B cell (primary cell): ENCODE results near the gene SERPINB12. TPM values are rescaled to one million over a fixed set of nuclear protein-coding genes. Genes with fewer than 3 reads are reported as not detected.

Experiments
- ATAC-seq: fragments of 200-7000 bp; cut with Tn5 transposase; one replicate; pipeline ENCODE4 v1.10.0; 2021; ENCODE audit warnings: low read depth, mild to moderate bottlenecking, moderate number of reproducible peaks, moderate library complexity
- CTCF ChIA-PET: fragments of 350-600 bp; sonication (Branson Sonifier 250); formaldehyde crosslinking; loops from one replicate; lab custom pipeline; 2021; ENCODE audit warnings: antibody characterized with exemption, inconsistent platforms; lab: Charles Lee
- POLR2A ChIA-PET: fragments of 350-600 bp; sonication (Branson Sonifier 250); formaldehyde crosslinking; loops from one replicate; lab custom pipeline; 2021; ENCODE audit warnings: antibody characterized with exemption; lab: Charles Lee
- DNase-seq: peaks from one replicate; pipeline ENCODE4 v3.0.0; 2013
- H2AFZ ChIP-seq: 2 replicates; pipeline ENCODE4 v1.6.1; 2012; ENCODE audit warnings: mild to moderate bottlenecking, low read depth, low read length; ENCODE audit not compliant: insufficient read depth, poor library complexity, severe bottlenecking
- H3K27ac ChIP-seq, 2 donors: 1 replicate in 1 of 2; 2 replicates in 1 of 2; pipeline ENCODE4 v1.5.1; 2012 to 2013; ENCODE audit warnings: low read length in 2 of 2, mild to moderate bottlenecking in 2 of 2, moderate library complexity in 1 of 2
- H3K27me3 ChIP-seq, 4 experiments: fragments of 200-600 bp in 1 of 4; sonication (generic) in 1 of 4; replicated peaks in 1 of 4; 1 replicate in 2 of 4; 2 replicates in 2 of 4; pipeline versions ENCODE4 v1.6.1 to v1.7.0; 2013 to 2016; ENCODE audit warnings: low read length in 3 of 4, mild to moderate bottlenecking in 2 of 4, mixed read lengths in 1 of 4, moderate library complexity in 1 of 4; ENCODE audit not compliant: insufficient read depth in 4 of 4, control insufficient read depth in 3 of 4; ENCODE audit errors: control extremely low read depth in 1 of 4
- H3K36me3 ChIP-seq, 2 experiments: replicated peaks in 1 of 2; 1 replicate in 1 of 2; 2 replicates in 1 of 2; pipeline versions ENCODE4 v1.6.1 to v1.7.1; 2013; ENCODE audit warnings: low read length in 1 of 2; ENCODE audit not compliant: insufficient read depth in 2 of 2, control insufficient read depth in 1 of 2; ENCODE audit errors: control extremely low read depth in 1 of 2, extremely low read depth in 1 of 2
- H3K4me1 ChIP-seq, 2 donors: fragments of 200-600 bp in 1 of 2; sonication (generic) in 1 of 2; 1 replicate in 1 of 2; 2 replicates in 1 of 2; pipeline versions ENCODE4 v1.5.1 to v1.6.1; 2013 to 2017; ENCODE audit warnings: low read length in 2 of 2; ENCODE audit not compliant: control insufficient read depth in 2 of 2, insufficient read depth in 2 of 2
- H3K4me2 ChIP-seq: replicated peaks from 2 replicates; pipeline ENCODE3; 2012; ENCODE audit warnings: mild to moderate bottlenecking, low read depth, low read length; ENCODE audit not compliant: poor library complexity, severe bottlenecking
- H3K4me3 ChIP-seq, 5 experiments: fragments of 200-600 bp in 1 of 5; sonication (generic) in 1 of 5; 1 replicate in 3 of 5; 2 replicates in 2 of 5; pipeline versions ENCODE4 v1.5.1 to v1.7.0; 2011 to 2016; ENCODE audit warnings: low read length in 4 of 5, mild to moderate bottlenecking in 4 of 5, low read depth in 2 of 5, control low read depth in 1 of 5, moderate library complexity in 1 of 5; ENCODE audit not compliant: insufficient read depth in 1 of 5; ENCODE audit errors: control extremely low read depth in 1 of 5, extremely low read depth in 1 of 5
- H3K79me2 ChIP-seq: fragments of 200-600 bp; sonication (generic); one replicate; pipeline ENCODE4 v1.6.0; 2016; ENCODE audit warnings: low read length; ENCODE audit not compliant: control insufficient read depth, insufficient read depth
- H3K9ac ChIP-seq: fragments of 200-600 bp; sonication (generic); 2 replicates; pipeline ENCODE4 v1.6.1; 2017; ENCODE audit warnings: mild to moderate bottlenecking, low read length, moderate library complexity
- H3K9me3 ChIP-seq, 3 donors: one replicate each; pipeline versions ENCODE4 v1.6.1 to v1.7.1; 2013; ENCODE audit warnings: low read length in 2 of 3; ENCODE audit not compliant: control insufficient read depth in 2 of 3, insufficient read depth in 1 of 3; ENCODE audit errors: control extremely low read depth in 1 of 3
- H4K20me1 ChIP-seq: 2 replicates; pipeline ENCODE4 v1.6.0; 2012; ENCODE audit warnings: mild to moderate bottlenecking, low read length; ENCODE audit not compliant: insufficient read depth, control insufficient read depth, poor library complexity, severe bottlenecking
- H3K27ac Mint-ChIP-seq: one replicate; pipeline ENCODE4 v1.8.0; 2021; ENCODE audit warnings: mixed read lengths
- H3K27me3 Mint-ChIP-seq: one replicate; pipeline ENCODE4 v1.8.0; 2021; ENCODE audit warnings: mixed read lengths
- H3K4me1 Mint-ChIP-seq: one replicate; pipeline ENCODE4 v1.8.0; 2021; ENCODE audit warnings: mixed read lengths
- H3K4me3 Mint-ChIP-seq: one replicate; pipeline ENCODE4 v1.8.0; 2021; ENCODE audit warnings: mixed read lengths
- H3K9me3 Mint-ChIP-seq: one replicate; pipeline ENCODE4 v1.8.0; 2022; ENCODE audit warnings: mixed read lengths; ENCODE audit not compliant: insufficient read depth
- CTCF ChIP-seq: fragments of 200-600 bp; IDR thresholded peaks from one replicate; pipeline ENCODE4 v1.8.0; 2022; ENCODE audit warnings: antibody characterized with exemption, mild to moderate bottlenecking
- EZH2 ChIP-seq: IDR thresholded peaks from 2 replicates; pipeline ENCODE4 v1.6.1; 2012; ENCODE audit warnings: borderline replicate concordance, low read depth, mild to moderate bottlenecking, moderate library complexity, low read length; ENCODE audit not compliant: insufficient read depth, poor library complexity, severe bottlenecking
- WGBS: methylation state at CpG from one replicate; pipeline ENCODE4 v1.1.5; 2013; ENCODE audit warnings: missing lambda C conversion rate; ENCODE audit not compliant: insufficient coverage; 5-methylcytosine and 5-hydroxymethylcytosine counted together
- intact Hi-C: fragments of 100-400 bp; cut with micrococcal nuclease; formaldehyde crosslinking; loops from one replicate; pipeline ENCODE4 v1.10.0; 2022
- polyA plus RNA-seq: library from polyadenylated mRNA; depleted of rRNA; stranded (reverse); fragments of >200 nt; gene quantifications from 2 replicates; pipeline ENCODE4 v1.2.3, GENCODE V29; 2012
- total RNA-seq, 2 donors: library from RNA; stranded (reverse); fragments of 120-200 nt in 1 of 2; gene quantifications; 1 replicate in 1 of 2; 2 replicates in 1 of 2; pipeline versions ENCODE4 v1.2.3 to v1.2.4, GENCODE V29; 2013 to 2022

The SERPINB12 gene
- total and polyA plus RNA-seq, 2 donors (not counting 1 experiment from before 2014, with no cell fraction given): not detected

- CTCF ChIA-PET: no interaction called here
- H3K4me1 Mint-ChIP-seq: peaks cover 15% of the 10 kb centered on the region
- ATAC-seq: no peak
Measured at GRCh38 chr18:63564561-63564960, 22.4 kb downstream of the SERPINB12 start.

GRCh38 chr18:63567276-63567675 lies 25.1 kb downstream of the SERPINB12 start:
- TF ChIP-seq EZH2: no peak
- no peak for TF ChIP-seq CTCF
- Mint-ChIP-seq H3K27me3 (peaks cover 23% of the 10 kb centered on the region), H3K4me1 (peaks cover 6% of the 10 kb centered on the region), H3K4me3 (no peak overlapping the region), H3K9me3 (no peaks in the 10 kb centered on the region), H3K27ac (no peak overlapping the region)
- Histone ChIP-seq H3K9me3 (no peaks in the 10 kb centered on the region), H3K9ac (no peak overlapping the region), H3K27me3 (peaks cover 0 to 3% (median 0%) of the 10 kb centered on the region in 4 experiments), H3K4me2 (no peak overlapping the region), H3K79me2 (no peaks in the 10 kb centered on the region), H3K4me1 (peaks cover 0 to 2% of the 10 kb centered on the region in 2 donors), H2AFZ (no peak overlapping the region), H3K4me3 (no peak overlapping the region), H3K36me3 (no peaks in the 10 kb centered on the region), H4K20me1 (no peaks in the 10 kb centered on the region), H3K27ac (no peak overlapping the region)
- intact Hi-C loops: no loop called here
- ChIA-PET POLR2A (no interaction called here), CTCF (interaction anchor here (1.1 kb wide), 1 partner anchor 49 kb away, joined by 4 read pairs; no protein-coding TSS in a partner anchor)
- DNase-seq: no peak
- 93% methylated on average over 4 of the region's 5 CpGs for WGBS
- no peak for ATAC-seq

More at GRCh38 chr18:63564561-63564960, 22.4 kb downstream of the SERPINB12 start:
- Histone ChIP-seq H2AFZ (no peak overlapping the region), H3K9ac (no peak overlapping the region), H3K27ac (no peak overlapping the region), H3K9me3 (no peaks in the 10 kb centered on the region), H3K79me2 (no peaks in the 10 kb centered on the region), H3K36me3 (no peaks in the 10 kb centered on the region), H3K27me3 (peaks cover 0 to 3% (median 0%) of the 10 kb centered on the region in 4 experiments), H4K20me1 (no peaks in the 10 kb centered on the region), H3K4me2 (no peak overlapping the region), H3K4me1 (peaks cover 0 to 6% of the 10 kb centered on the region in 2 donors), H3K4me3 (no peak overlapping the region)
- no CpG with 5 or more reads among the region's 1 CpG for WGBS
- Mint-ChIP-seq H3K27ac (no peak overlapping the region), H3K9me3 (no peaks in the 10 kb centered on the region), H3K4me3 (no peak overlapping the region), H3K27me3 (peaks cover 8% of the 10 kb centered on the region)
- no peak for DNase-seq
- TF ChIP-seq CTCF (no peak), EZH2 (no peak)
- POLR2A ChIA-PET: no interaction called here
- intact Hi-C loops: no loop called here
